SH-SY5Y (cell line): ENCODE data around the gene NAA38.

Experiments used
- GATA2 ChIP-seq: IDR thresholded peaks from 2 replicates; pipeline ENCODE4 v1.6.1; 2011; ENCODE audit warnings: mild to moderate bottlenecking, low read depth, low read length
- GATA3 ChIP-seq: IDR thresholded peaks from 2 replicates; pipeline ENCODE4 v1.6.1; 2011; ENCODE audit warnings: low read depth, mild to moderate bottlenecking, low read length, moderate library complexity

NAA38 gene

GRCh38 chr17:7856811-7857712, at the start of gene NAA38:
Gene NAA38, minus strand, starts transcription at chr17:7857559. Its CDS starts 96 bp downstream, at chr17:7857463.
- TF ChIP-seq GATA2 = no peak
- no peak for TF ChIP-seq GATA3

DNA sequence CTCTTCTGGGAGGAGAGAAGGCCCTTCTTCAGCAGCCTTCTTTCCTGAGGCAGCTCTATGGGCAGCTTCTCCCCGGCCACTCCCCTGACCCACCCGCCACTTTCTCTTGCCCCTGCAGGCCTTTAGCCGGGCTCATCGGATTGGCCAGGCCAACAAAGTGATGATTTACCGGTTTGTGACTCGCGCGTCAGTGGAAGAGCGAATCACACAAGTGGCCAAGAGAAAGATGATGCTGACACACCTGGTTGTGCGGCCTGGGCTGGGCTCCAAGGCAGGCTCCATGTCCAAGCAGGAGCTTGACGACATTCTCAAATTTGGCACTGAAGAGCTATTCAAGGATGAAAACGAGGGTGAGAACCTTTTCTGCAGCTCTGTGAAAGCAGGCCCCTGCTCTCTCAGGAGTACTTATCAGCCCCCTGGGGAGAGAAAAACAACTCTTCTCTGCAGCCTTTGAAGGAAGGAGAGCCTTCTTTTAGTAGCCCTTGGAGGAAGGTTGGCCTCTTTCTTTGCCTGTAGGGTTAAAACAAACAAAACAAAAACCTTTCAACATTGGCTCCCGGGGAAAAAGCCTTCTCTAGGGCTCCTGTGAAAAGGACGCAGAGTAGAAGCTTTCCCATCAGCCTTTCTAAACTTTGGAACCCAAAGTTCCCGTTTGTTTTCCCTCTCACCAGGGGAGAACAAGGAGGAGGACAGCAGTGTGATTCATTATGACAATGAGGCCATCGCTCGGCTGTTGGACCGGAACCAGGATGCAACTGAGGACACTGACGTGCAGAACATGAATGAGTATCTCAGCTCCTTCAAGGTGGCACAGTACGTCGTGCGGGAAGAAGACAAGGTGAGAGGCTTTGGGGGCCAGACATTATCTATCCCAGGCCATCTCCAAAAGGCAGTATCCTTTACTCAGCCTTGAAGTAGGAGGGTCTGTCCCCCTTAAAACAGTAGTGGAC, 46.1 kb upstream of the NAA38 start:
- TF ChIP-seq GATA2 (no peak), GATA3 (no peak)

GRCh38 chr17:7897773-7898172, 40.4 kb upstream of the NAA38 start:
- TF ChIP-seq GATA2 (no peak), GATA3 (no peak)

DNA sequence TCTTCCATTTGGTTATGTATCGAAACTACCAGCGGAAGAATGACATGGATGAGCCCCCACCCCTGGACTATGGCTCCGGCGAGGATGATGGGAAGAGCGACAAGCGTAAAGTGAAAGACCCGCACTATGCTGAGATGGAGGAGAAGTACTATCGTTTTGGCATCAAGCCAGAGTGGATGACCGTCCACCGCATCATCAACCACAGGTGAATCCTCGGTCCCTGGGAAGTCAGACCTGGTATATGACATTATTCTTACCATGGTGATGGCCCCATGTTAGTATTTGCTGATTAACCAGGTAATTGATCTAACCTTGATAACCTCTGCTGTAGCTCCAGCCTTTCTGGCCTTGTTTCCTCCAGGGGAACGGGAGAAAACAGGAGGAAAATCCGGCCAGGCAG, 39.7 kb upstream of the NAA38 start:
- TF ChIP-seq GATA3 (no peak), GATA2 (no peak)

GRCh38 chr17:7894866-7895265, 37.5 kb upstream of the NAA38 start:
- TF ChIP-seq GATA2 = no peak
- no peak for TF ChIP-seq GATA3

DNA sequence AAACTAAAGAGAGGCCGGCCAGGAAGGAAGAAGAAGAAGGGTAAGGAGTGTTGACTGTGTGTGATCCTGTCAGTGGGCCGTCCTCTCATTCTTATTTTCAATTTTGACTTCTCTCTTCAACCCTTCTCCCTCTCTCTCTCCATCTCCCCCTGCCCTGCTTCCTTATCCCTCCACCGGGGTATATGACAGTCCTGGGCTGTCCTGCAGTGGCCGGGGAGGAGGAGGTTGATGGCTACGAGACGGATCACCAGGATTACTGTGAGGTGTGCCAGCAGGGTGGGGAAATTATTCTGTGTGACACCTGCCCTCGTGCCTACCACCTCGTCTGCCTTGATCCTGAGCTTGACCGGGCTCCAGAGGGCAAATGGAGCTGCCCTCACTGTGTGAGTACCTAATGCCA, 36.9 kb upstream of the NAA38 start:
- TF ChIP-seq GATA3 (no peak), GATA2 (no peak)

GRCh38 chr17:7893187-7893880, 36.0 kb upstream of the NAA38 start:
- no peak for TF ChIP-seq GATA2

DNA sequence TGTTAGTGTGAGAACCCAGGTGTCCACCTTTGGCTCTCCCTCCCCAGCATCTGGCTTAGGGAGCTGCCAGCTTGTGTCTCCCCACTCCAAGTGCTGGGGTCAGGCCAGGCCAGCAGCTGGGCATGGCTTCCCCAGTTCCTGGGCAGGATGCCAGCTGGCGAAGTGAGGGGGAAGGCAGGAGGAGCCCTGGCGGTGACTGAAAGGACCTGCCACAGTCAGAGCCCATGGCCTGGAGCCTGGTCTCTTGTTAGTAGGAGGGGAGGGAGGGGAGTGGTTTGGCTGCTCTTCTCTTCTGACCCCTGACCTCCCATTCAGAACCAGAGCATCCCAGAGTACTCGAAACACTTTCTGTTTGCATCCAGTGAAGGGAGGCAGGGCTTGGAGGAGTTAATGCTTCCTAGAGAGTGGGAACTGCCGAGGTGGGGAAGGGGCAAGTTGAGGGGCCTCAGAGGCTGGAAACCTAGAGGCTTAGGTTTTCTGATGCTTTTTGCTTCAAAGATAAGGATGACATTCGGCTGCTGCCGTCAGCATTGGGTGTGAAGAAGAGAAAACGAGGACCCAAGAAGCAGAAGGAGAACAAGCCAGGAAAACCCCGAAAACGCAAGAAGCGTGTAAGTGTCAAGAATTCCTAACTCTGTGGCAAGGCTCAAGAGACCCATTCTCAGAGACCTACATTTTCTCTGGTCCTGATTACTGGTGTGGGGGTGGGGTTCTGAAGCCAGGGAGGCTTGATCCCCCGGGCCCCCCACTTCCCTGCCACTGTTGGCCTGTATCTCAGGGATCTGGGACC, 32.0 kb upstream of the NAA38 start:
- TF ChIP-seq GATA2 (no peak), GATA3 (no peak)

- TF ChIP-seq GATA2 = no peak
- no peak for TF ChIP-seq GATA3
Measured at GRCh38 chr17:7888184-7888920, 31.0 kb upstream of the NAA38 start, which contains the start of gene CHD3. Gene CHD3, plus strand, starts transcription at chr17:7888789. Its CDS starts 212 bp downstream, at chr17:7889001.

GRCh38 chr17:7887482-7888183, 30.3 kb upstream of the NAA38 start:
- TF ChIP-seq GATA3 = peak; percentile 77
- peak; percentile 98 for TF ChIP-seq GATA2

DNA sequence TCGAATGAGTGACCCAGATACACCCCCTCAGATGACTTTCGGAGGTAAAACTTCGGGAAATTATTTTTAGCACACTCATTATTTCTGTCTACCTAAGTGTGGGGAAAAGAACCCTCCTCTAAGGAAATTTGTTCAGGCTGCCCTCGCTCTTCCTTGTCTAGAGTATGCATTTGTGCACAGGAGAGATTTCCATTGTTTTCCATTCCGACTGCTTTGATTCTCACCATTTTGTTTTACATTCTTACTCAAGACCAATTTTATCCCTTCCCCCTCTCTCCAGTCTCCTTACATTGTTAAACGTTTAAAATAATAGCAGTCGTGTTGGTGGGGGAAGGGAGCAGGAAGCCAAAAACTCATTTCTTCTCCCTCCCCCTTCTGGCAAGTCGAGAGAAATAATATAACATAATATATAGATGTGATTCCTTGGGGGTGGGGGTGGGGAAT, 29.7 kb upstream of the NAA38 start:
- TF ChIP-seq GATA2 (no peak), GATA3 (no peak)
